Measurements from ENCODE around the gene BRCC3. TPM values are rescaled to one million over a fixed set of nuclear protein-coding genes. Genes with fewer than 3 reads are reported as not detected.

The BRCC3 gene
- total RNA-seq, 3 donors from 2014 or later, result 28.5 to 35.7 (median 32.0) TPM

DNA sequence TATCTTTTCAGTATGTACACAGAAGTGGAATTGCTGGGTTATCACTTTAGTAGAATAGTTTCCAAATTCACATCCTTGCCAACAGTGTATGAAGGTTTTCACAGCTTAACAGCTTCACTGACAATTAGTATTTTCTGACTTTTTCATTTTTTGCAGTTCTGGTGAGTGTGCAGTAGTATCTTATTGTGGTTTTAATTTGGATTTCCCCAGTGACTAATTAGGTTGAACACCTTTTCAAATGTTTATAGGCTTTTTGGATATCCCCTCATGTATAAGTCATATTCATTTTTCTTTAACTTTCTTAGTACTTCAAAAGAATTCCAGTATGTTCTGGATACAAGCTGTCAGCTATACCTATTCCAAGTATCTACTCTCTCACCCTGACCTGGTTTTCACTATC lies 37.1 kb downstream of the BRCC3 start:
- DNase-seq (no peak), ATAC-seq (no peak)
- intact Hi-C loops (cut with DNase I, micrococcal nuclease), result no loop called here
- no peak overlapping the region for H3K4me3 ChIP-seq
- TF ChIP-seq, protein P1, sequence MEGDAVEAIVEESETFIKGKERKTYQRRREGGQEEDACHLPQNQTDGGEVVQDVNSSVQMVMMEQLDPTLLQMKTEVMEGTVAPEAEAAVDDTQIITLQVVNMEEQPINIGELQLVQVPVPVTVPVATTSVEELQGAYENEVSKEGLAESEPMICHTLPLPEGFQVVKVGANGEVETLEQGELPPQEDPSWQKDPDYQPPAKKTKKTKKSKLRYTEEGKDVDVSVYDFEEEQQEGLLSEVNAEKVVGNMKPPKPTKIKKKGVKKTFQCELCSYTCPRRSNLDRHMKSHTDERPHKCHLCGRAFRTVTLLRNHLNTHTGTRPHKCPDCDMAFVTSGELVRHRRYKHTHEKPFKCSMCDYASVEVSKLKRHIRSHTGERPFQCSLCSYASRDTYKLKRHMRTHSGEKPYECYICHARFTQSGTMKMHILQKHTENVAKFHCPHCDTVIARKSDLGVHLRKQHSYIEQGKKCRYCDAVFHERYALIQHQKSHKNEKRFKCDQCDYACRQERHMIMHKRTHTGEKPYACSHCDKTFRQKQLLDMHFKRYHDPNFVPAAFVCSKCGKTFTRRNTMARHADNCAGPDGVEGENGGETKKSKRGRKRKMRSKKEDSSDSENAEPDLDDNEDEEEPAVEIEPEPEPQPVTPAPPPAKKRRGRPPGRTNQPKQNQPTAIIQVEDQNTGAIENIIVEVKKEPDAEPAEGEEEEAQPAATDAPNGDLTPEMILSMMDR (IDR thresholded peaks at IDR 0.05), result no peak
- no peaks in the 10 kb centered on the region for H3K9me3 ChIP-seq
- H3K4me1 ChIP-seq (ENCODE audit: low read depth), result no peaks in the 10 kb centered on the region
- H3K36me3 ChIP-seq (ENCODE audit: low read depth), result no peaks in the 10 kb centered on the region

DNA sequence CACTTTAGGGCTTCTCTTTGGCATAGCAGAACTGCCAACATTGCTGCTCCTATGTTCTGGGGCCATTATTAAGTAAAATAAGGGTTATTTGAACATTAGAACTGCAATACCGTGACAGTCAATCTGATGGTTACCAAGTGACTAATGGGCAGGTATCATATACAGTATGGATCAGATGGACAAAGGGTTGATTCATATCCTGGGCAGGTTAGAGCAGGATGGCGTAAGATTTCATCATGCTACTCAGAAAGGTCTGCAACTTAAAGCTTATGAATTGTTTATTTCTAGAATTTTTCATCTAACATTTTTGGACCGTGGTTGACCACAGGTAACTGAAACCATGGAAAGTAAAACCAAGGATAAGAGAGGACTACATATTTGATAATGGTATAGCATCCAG lies 40.9 kb downstream of the BRCC3 start:
- intact Hi-C loops (cut with DNase I, micrococcal nuclease), result no loop called here

DNA sequence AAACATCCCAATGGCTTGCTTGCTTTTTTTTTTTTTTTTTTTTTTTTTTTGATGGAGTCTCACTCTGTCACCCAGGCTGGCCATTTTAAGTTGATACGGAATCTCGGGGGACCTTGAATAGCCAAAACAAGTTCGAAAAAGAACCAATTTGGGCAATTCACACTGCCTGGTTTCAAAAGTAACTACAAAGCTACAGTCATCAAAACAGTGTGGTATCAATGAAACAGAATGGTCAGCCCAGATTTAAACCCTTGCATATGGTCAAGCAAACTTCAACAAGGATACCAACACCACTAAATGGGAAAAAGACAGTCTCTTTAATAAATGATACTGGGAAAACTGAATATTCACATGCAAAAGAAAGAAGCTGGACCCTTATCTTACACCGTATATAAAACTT lies 41.8 kb downstream of the BRCC3 start:
- H3K9me3 ChIP-seq, result no peaks in the 10 kb centered on the region
- H3K4me1 ChIP-seq (ENCODE audit: low read depth), result no peaks in the 10 kb centered on the region
- H3K36me3 ChIP-seq (ENCODE audit: low read depth), result no peaks in the 10 kb centered on the region
- intact Hi-C loops (cut with DNase I, micrococcal nuclease), result no loop called here
- TF ChIP-seq, protein P1 (IDR thresholded peaks at IDR 0.05), result no peak
- no peak overlapping the region for H3K4me3 ChIP-seq
- DNase-seq (no peak), ATAC-seq (no peak)

More for the DNA sequence above, 40.9 kb downstream of the BRCC3 start:
- DNase-seq (no peak), ATAC-seq (no peak)
- TF ChIP-seq, protein P1 (IDR thresholded peaks at IDR 0.05), result no peak
- Histone ChIP-seq H3K9me3 (no peaks in the 10 kb centered on the region), H3K4me3 (no peak overlapping the region), H3K36me3 (ENCODE audit: low read depth) (no peaks in the 10 kb centered on the region), H3K4me1 (ENCODE audit: low read depth) (no peaks in the 10 kb centered on the region)

DNA sequence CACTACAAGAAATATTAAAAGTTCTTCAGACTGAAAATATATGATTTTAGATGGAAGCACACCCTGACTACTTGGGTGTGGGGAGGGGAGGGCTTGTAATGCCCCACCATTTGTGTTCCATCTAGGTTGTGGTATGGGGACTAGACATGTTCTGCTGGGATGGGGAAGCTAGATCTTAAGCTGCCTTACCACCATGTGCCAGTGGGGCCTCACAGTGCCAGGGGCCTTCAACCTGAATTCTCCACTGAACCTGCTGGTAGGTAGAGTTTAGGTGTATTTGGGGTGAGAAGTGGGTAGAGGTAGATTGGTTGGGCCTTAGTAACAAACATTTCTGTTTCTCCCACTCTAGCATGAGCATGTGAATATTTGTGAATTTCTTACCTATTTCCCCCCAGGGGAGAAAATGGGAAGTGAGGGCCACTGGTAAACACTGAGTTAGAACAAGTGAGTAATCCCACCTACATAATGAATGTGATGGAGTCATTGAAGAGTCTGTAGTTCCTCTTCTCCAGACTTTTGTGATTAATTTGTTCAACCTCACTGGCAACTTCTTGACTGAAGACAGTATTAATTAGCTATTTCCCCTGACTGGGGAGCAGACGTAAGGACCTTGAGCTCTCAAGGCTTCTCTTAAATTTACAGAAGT lies 44.0 kb downstream of the BRCC3 start:
- DNase-seq, result no peak
- TF ChIP-seq, protein P1 (IDR thresholded peaks at IDR 0.05), result no peak
- no peaks in the 10 kb centered on the region for H3K36me3 ChIP-seq (ENCODE audit: low read depth)
- H3K4me3 ChIP-seq, result no peak overlapping the region
- no peak for ATAC-seq
- intact Hi-C loops (cut with DNase I, micrococcal nuclease), result no loop called here
- H3K4me1 ChIP-seq (ENCODE audit: low read depth), result no peaks in the 10 kb centered on the region
- H3K9me3 ChIP-seq, result no peaks in the 10 kb centered on the region

DNA sequence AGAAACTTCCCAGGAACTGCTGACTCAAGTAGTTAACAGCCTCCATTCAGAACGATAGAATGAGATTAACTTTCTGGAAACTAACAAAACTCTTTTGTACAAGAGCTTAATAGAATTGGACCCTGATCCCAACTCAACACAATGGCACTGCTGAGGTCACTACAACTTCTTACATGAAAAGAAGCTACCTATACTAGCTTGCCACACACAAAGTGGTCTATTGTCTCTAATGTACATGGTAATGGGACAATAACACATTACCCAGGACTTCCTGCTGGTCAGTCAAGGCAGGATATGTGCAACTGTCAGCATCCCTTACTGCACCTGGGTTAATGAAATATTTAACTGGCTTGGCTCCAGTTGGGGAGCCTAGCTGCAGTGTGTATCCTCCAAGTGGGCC lies 56.2 kb downstream of the BRCC3 start:
- no peaks in the 10 kb centered on the region for H3K4me1 ChIP-seq (ENCODE audit: low read depth)
- TF ChIP-seq, protein P1 (IDR thresholded peaks at IDR 0.05), result no peak
- intact Hi-C loops (cut with DNase I, micrococcal nuclease), result no loop called here
- DNase-seq (no peak), ATAC-seq (no peak)
- no peak overlapping the region for H3K4me3 ChIP-seq
- H3K9me3 ChIP-seq, result no peaks in the 10 kb centered on the region
- H3K36me3 ChIP-seq (ENCODE audit: low read depth), result no peaks in the 10 kb centered on the region

DNA sequence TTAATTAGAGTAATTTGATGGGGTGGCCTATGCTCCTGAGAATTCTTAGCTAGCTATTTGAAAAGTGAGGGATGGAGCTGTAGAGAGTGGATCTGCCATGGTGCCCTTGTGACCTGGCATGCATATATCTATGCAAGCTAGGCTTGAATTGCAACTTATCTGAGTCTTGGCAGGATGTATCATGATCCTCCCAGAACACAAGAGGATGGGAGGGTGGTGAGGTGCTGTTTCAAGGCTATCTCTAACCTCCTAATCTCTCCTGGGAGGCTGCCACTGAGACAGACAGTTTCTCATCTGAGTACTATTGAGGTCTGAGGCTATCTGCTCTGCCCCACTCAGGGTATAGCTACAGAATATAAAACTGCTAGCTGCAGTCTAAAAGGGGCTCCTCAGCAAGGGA lies 56.6 kb downstream of the BRCC3 start:
- ATAC-seq, result no peak
- no peak for DNase-seq
- H3K4me3 ChIP-seq, result no peak overlapping the region
- intact Hi-C loops (cut with DNase I, micrococcal nuclease), result no loop called here
- H3K36me3 ChIP-seq (ENCODE audit: low read depth), result no peaks in the 10 kb centered on the region
- TF ChIP-seq, protein P1 (IDR thresholded peaks at IDR 0.05), result no peak
- H3K4me1 ChIP-seq (ENCODE audit: low read depth), result no peaks in the 10 kb centered on the region
- H3K9me3 ChIP-seq, result no peaks in the 10 kb centered on the region

Data from mucosa of descending colon (tissue), 3 donors.